GM23338 (cell line): Measurements from ENCODE around the gene WDR87. TPM values are rescaled to one million over a fixed set of nuclear protein-coding genes. Genes with fewer than 3 reads are reported as not detected.

Source experiments
- ATAC-seq: fragments of 200-7000 bp; cut with Tn5 transposase; 3 replicates; pipeline ENCODE4 v1.9.1; 2020
- DNase-seq: peaks from one replicate; pipeline ENCODE4 v3.0.0-alpha.2; 2015; ENCODE audit warnings: low spot score
- H2AFZ ChIP-seq: fragments of 200-600 bp; sonication (generic); 2 replicates; pipeline ENCODE4 v1.8.0; 2016; ENCODE audit warnings: antibody characterized with exemption, mild to moderate bottlenecking, moderate library complexity
- H3F3A ChIP-seq: fragments of 200-600 bp; sonication (generic); replicated peaks from 2 replicates; pipeline ENCODE4 v1.8.0; 2017; ENCODE audit warnings: antibody characterized with exemption, mixed run types, low read depth
- H3K27ac ChIP-seq: fragments of 200-600 bp; sonication (generic); 2 replicates; pipeline ENCODE4 v1.6.1; 2016; ENCODE audit warnings: low read depth
- H3K27me3 ChIP-seq: fragments of 200-600 bp; sonication (generic); 2 replicates; pipeline ENCODE4 v1.8.0; 2016; ENCODE audit warnings: mild to moderate bottlenecking, mixed run types, moderate library complexity; ENCODE audit not compliant: insufficient read depth
- H3K36me3 ChIP-seq: fragments of 200-600 bp; sonication (generic); 2 replicates; pipeline ENCODE4 v1.8.0; 2016; ENCODE audit warnings: mild to moderate bottlenecking; ENCODE audit not compliant: insufficient read depth
- H3K4me1 ChIP-seq: fragments of 200-600 bp; sonication (generic); 2 replicates; pipeline ENCODE4 v1.8.0; 2016; ENCODE audit warnings: mild to moderate bottlenecking, moderate library complexity; ENCODE audit not compliant: insufficient read depth
- H3K4me2 ChIP-seq: fragments of 200-600 bp; sonication (generic); 2 replicates; pipeline ENCODE4 v1.7.1; 2017; ENCODE audit warnings: mixed run types
- H3K4me3 ChIP-seq: fragments of 200-600 bp; sonication (generic); 2 replicates; pipeline ENCODE4 v1.6.1; 2016; ENCODE audit warnings: mixed run types
- H3K79me2 ChIP-seq: fragments of 200-600 bp; sonication (generic); replicated peaks from 2 replicates; pipeline ENCODE4 v1.8.0; 2017; ENCODE audit warnings: mild to moderate bottlenecking; ENCODE audit not compliant: insufficient read depth
- H3K9me2 ChIP-seq: fragments of 200-600 bp; sonication (generic); 2 replicates; pipeline ENCODE4 v1.8.0; 2017; ENCODE audit not compliant: insufficient read depth
- H4K20me1 ChIP-seq: fragments of 200-600 bp; sonication (generic); replicated peaks from 2 replicates; pipeline ENCODE4 v1.8.0; 2017; ENCODE audit warnings: mild to moderate bottlenecking; ENCODE audit not compliant: insufficient read depth
- H3K27ac Mint-ChIP-seq: 2 replicates; pipeline ENCODE4 v1.8.0; 2020; ENCODE audit warnings: inconsistent platforms, mild to moderate bottlenecking, moderate library complexity, mixed read lengths
- H3K27me3 Mint-ChIP-seq: 3 replicates; pipeline ENCODE4 v1.8.0; 2022; ENCODE audit warnings: low read depth, mild to moderate bottlenecking, moderate library complexity, mixed read lengths, inconsistent platforms; ENCODE audit not compliant: insufficient read depth, poor library complexity
- H3K36me3 Mint-ChIP-seq: 3 replicates; pipeline ENCODE4 v1.8.0; 2021; ENCODE audit warnings: low read depth, mild to moderate bottlenecking, inconsistent platforms, moderate library complexity, mixed read lengths
- H3K4me1 Mint-ChIP-seq: 3 replicates; pipeline ENCODE4 v1.8.0; 2020; ENCODE audit warnings: mild to moderate bottlenecking, inconsistent platforms, mixed read lengths
- H3K4me3 Mint-ChIP-seq: 3 replicates; pipeline ENCODE4 v1.8.0; 2021; ENCODE audit warnings: moderate library complexity, mild to moderate bottlenecking, inconsistent platforms, mixed read lengths
- H3K9me3 Mint-ChIP-seq: 3 replicates; pipeline ENCODE4 v1.8.0; 2020; ENCODE audit warnings: moderate library complexity, mild to moderate bottlenecking, inconsistent platforms, mixed read lengths
- CTCF ChIP-seq, 2 experiments: fragments of 200-600 bp in 1 of 2; sonication (generic) in 1 of 2; conservative IDR thresholded peaks; 2 replicates each; pipeline versions ENCODE4 v1.5.1 to v1.6.1; 2016 to 2017; ENCODE audit warnings: antibody characterized with exemption in 2 of 2, low read depth in 2 of 2, mild to moderate bottlenecking in 2 of 2, moderate library complexity in 1 of 2
- STAT1 ChIP-seq: IDR thresholded peaks from one replicate; pipeline ENCODE4 v1.6.1; 2016; ENCODE audit warnings: antibody characterized with exemption; ENCODE audit not compliant: unreplicated experiment
- ZNF331 ChIP-seq: fragments of 250-450 bp; sonication (Bioruptor Pico); IDR thresholded peaks from 2 replicates; pipeline ENCODE4 v1.5.0; 2020; ENCODE audit warnings: low read depth, mild to moderate bottlenecking, moderate library complexity
- ZNF462 ChIP-seq: fragments of 250-450 bp; sonication (Bioruptor Pico); IDR thresholded peaks from 2 replicates; pipeline ENCODE4 v1.5.0; 2020; ENCODE audit warnings: mild to moderate bottlenecking, moderate library complexity
- polyA plus RNA-seq: library from polyadenylated mRNA; unstranded; fragments of >200 nt; fragmentation: Nextera tagmentation; extraction: Ambion mirVana; gene quantifications from 2 replicates; pipeline ENCODE4 v1.2.1, GENCODE V29; 2016
- total RNA-seq: library from RNA; depleted of rRNA; stranded (reverse); fragments of >200 nt; shearing (Covaris generic); gene quantifications from 2 replicates; pipeline ENCODE4 v1.2.3, GENCODE V29; 2014
- TF ChIP-seq, protein P1 (sequence below): IDR thresholded peaks from 2 replicates; pipeline ENCODE4 v1.6.1; 2016; ENCODE audit warnings: antibody characterized with exemption
- TF ChIP-seq, protein P2 (sequence below): IDR thresholded peaks from one replicate; pipeline ENCODE4 v1.6.1; 2018; ENCODE audit warnings: antibody characterized with exemption; ENCODE audit not compliant: unreplicated experiment

WDR87 gene
- total and polyA plus RNA-seq, 2 experiments from 2014 or later = 0.02 TPM; not detected in 1

- no peak for TF ChIP-seq ZNF462 (CRISPR knock-in tag)
- TF ChIP-seq, protein P1, sequence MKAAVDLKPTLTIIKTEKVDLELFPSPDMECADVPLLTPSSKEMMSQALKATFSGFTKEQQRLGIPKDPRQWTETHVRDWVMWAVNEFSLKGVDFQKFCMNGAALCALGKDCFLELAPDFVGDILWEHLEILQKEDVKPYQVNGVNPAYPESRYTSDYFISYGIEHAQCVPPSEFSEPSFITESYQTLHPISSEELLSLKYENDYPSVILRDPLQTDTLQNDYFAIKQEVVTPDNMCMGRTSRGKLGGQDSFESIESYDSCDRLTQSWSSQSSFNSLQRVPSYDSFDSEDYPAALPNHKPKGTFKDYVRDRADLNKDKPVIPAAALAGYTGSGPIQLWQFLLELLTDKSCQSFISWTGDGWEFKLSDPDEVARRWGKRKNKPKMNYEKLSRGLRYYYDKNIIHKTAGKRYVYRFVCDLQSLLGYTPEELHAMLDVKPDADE = peak; percentile 47; the same call in 1 of the 2 replicates
Measured at GRCh38 chr19:37931881-37932655, 25.7 kb upstream of the WDR87 start (continued).

- Mint-ChIP-seq H3K9me3 (peaks cover 11% of the 10 kb centered on the region; the same call in 2 of the 3 replicates), H3K27me3 (peaks cover 8% of the 10 kb centered on the region), H3K36me3 (peaks cover 22% of the 10 kb centered on the region), H3K27ac (no peak overlapping the region), H3K4me1 (peaks cover 69% of the 10 kb centered on the region), H3K4me3 (no peak overlapping the region)
- H3F3A ChIP-seq = peaks cover 11% of the 10 kb centered on the region
- peak overlapping the region; percentile 47 for H3K4me2 ChIP-seq
- no peaks in the 10 kb centered on the region for H3K9me2 ChIP-seq
- H3K36me3 ChIP-seq = peaks cover 4% of the 10 kb centered on the region; the same call in 1 of the 2 replicates
- H3K4me1 ChIP-seq = peaks cover 67% of the 10 kb centered on the region
- DNase-seq (no peak), ATAC-seq (no peak)
- H3K27me3 ChIP-seq = no peaks in the 10 kb centered on the region
- H2AFZ ChIP-seq = no peak overlapping the region
- H3K79me2 ChIP-seq = peaks cover 79% of the 10 kb centered on the region
- H4K20me1 ChIP-seq = no peaks in the 10 kb centered on the region; the same call in 1 of the 2 replicates
- peak overlapping the region; percentile 3; the same call in 1 of the 2 replicates for H3K27ac ChIP-seq
- H3K4me3 ChIP-seq = no peak overlapping the region
- TF ChIP-seq CTCF (conservative IDR thresholded peaks at IDR 0.05; ENCODE audit: low read depth in 2 of 2) (no peak), ZNF331 (CRISPR knock-in tag) (no peak), STAT1 (no peak)
- TF ChIP-seq, protein P2, sequence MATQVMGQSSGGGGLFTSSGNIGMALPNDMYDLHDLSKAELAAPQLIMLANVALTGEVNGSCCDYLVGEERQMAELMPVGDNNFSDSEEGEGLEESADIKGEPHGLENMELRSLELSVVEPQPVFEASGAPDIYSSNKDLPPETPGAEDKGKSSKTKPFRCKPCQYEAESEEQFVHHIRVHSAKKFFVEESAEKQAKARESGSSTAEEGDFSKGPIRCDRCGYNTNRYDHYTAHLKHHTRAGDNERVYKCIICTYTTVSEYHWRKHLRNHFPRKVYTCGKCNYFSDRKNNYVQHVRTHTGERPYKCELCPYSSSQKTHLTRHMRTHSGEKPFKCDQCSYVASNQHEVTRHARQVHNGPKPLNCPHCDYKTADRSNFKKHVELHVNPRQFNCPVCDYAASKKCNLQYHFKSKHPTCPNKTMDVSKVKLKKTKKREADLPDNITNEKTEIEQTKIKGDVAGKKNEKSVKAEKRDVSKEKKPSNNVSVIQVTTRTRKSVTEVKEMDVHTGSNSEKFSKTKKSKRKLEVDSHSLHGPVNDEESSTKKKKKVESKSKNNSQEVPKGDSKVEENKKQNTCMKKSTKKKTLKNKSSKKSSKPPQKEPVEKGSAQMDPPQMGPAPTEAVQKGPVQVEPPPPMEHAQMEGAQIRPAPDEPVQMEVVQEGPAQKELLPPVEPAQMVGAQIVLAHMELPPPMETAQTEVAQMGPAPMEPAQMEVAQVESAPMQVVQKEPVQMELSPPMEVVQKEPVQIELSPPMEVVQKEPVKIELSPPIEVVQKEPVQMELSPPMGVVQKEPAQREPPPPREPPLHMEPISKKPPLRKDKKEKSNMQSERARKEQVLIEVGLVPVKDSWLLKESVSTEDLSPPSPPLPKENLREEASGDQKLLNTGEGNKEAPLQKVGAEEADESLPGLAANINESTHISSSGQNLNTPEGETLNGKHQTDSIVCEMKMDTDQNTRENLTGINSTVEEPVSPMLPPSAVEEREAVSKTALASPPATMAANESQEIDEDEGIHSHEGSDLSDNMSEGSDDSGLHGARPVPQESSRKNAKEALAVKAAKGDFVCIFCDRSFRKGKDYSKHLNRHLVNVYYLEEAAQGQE = no peak
- TF ChIP-seq, protein P1 = no peak
Measured at GRCh38 chr19:37930416-37930815, 24.0 kb upstream of the WDR87 start.
